22Rv1 (cell line): ENCODE data around the gene CCDC180.

Experiments
- H3K27ac ChIP-seq: fragments of 450-650 bp; 2 replicates; pipeline ENCODE4 v1.5.1; 2017
- ZFX ChIP-seq: fragments of 450-650 bp; IDR thresholded peaks from 2 replicates; pipeline ENCODE4 v1.6.1; 2017; ENCODE audit warnings: antibody characterized with exemption, borderline replicate concordance
- TF ChIP-seq, protein P1 (sequence below): fragments of 450-650 bp; IDR thresholded peaks from 2 replicates; pipeline ENCODE4 v1.5.1; 2017; ENCODE audit warnings: mild to moderate bottlenecking

Gene CCDC180

DNA sequence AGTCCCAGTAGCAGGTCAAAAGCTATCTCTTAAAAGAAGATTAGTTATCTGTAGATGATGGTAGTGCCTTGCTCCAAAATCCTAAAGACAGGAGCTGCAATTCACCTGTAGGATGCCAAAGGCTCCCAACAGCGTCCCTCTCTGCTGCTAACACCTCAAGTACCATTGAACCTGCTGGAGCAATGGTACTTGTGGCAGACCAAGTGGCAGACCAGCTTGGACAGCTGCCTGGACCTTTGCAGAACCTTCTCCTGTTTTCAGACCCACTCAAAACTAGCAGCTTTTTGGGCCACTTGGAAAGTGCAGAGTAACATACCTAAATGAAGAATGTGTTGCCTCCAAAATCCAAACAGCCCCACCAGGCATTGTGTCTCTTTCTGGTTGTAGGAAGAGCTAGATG is 6.9 kb upstream of the CCDC180 start:
- no peak for TF ChIP-seq ZFX
- TF ChIP-seq, protein P1, sequence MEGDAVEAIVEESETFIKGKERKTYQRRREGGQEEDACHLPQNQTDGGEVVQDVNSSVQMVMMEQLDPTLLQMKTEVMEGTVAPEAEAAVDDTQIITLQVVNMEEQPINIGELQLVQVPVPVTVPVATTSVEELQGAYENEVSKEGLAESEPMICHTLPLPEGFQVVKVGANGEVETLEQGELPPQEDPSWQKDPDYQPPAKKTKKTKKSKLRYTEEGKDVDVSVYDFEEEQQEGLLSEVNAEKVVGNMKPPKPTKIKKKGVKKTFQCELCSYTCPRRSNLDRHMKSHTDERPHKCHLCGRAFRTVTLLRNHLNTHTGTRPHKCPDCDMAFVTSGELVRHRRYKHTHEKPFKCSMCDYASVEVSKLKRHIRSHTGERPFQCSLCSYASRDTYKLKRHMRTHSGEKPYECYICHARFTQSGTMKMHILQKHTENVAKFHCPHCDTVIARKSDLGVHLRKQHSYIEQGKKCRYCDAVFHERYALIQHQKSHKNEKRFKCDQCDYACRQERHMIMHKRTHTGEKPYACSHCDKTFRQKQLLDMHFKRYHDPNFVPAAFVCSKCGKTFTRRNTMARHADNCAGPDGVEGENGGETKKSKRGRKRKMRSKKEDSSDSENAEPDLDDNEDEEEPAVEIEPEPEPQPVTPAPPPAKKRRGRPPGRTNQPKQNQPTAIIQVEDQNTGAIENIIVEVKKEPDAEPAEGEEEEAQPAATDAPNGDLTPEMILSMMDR, result no peak
- no peak overlapping the region for H3K27ac ChIP-seq

DNA sequence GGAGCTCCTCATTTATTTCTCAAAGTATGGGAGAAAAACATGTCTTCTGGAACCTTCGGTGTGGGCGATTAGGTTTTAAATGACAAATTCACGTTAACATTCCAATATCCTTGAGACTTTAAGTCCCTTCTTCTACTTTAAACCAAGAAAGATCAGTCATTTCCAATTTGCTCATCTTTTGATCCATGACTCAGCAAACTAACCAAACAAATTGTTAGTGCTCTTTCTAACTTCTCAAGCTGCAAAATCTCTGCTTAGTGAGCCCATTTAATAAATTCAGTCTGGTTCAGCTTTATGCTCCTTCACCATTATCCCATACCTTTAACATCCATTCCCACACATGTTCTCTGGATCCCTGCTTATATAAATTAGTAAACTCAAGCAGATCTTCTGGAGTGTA is 5.5 kb upstream of the CCDC180 start:
- TF ChIP-seq ZFX, result no peak
- TF ChIP-seq, protein P1, result no peak
- H3K27ac ChIP-seq, result no peak overlapping the region

DNA sequence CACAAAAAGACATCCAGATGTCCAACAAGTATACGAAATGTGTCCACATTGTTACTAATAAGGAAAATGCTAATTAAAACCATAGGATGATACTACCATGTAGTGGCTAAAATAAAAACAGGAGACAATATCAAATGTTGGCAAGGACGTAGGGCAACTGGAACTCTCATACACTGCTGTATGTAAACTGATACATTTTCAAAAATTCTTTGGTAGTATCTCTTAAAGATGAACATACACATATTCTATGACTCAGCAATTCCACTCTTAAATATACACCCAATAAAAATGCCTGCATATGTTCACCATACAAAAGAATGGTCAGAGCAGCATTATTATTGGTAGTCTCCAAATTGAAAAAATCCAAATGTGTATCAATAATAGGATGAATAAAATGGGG is 2.9 kb upstream of the CCDC180 start:
- TF ChIP-seq, protein P1, result no peak
- TF ChIP-seq ZFX, result no peak
- no peak overlapping the region for H3K27ac ChIP-seq

DNA sequence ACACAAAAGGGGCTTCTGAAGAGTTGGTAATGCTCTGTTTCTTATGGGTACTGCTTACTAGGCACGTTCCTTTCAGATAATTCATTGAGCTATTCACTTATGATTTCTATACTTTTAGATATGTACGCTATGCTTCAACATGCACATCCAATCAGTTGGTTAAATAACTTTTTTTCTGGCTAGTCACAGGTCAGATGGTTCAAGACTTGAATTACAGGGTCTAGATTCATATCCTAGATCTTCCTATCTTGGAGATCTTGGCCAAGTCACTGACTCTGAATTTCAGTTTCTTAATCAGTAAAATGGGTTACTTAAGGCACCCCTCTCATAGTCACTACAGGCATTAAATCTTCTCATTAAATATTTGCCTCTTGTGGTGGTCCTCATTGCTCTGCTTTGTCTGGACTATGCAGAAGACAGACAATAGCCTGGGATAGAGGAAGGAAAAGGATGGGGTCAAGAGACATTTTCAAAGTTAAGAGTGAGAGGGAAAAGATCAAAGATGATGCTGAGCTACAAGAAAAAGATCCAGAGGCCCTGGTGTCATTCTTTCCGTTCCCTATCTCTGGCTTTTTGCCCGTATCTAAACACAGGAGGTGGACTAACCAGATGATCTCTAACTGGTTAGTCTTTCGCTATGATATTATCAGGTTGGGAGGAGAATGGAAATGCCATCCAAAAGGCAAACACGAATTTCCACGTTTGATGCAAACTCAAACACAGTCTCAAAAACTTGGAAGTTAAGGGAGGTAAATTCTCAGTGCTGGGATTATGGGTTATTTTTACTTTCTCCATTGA is 1.8 kb upstream of the CCDC180 start:
- no peak for TF ChIP-seq ZFX
- TF ChIP-seq, protein P1, result no peak
- no peak overlapping the region for H3K27ac ChIP-seq

DNA sequence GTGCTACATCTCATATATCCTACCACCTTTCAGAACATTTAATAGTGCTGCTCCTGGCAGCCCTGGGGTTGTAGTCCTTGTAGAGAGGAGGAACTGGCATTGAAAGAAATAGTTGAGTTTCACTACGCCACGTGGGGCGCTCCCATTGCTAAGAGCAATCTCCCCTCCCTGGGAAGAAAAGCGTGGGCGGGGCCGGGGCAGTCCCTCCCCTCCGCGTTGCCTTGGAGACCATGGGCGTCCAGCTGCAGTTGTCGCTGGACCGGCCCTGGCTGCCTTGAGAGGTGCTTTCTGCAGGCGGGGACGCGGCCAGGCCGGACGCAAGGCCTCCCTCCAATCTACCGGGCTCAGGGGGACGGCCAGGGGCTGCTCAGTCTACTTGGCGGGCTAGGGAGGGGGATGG is 368 bp upstream of the CCDC180 start:
- TF ChIP-seq, protein P1, result peak; percentile 49
- TF ChIP-seq ZFX, result no peak
- H3K27ac ChIP-seq, result no peak overlapping the region

DNA sequence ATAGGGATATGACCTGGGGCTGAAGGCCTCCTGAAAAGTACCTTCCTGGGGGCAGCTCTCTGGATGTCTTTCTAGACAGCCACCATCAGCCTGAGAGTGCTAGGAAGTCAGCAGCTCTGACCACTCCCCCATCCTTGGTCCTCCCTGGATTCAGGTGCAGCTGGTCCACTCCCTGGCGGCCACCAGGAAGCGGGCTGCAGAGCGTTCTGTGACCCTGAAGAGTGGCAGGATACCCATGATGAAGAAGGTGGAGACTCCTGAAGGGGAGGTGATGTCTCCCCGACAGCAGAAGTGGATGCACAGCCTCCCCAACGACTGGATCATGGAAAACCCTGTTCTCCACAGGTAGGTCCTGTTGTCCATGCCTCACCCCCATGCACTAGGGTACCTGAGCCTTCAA is 1.8 kb downstream of the CCDC180 start:
- TF ChIP-seq, protein P1, result no peak
- no peak for TF ChIP-seq ZFX
- H3K27ac ChIP-seq, result no peak overlapping the region

DNA sequence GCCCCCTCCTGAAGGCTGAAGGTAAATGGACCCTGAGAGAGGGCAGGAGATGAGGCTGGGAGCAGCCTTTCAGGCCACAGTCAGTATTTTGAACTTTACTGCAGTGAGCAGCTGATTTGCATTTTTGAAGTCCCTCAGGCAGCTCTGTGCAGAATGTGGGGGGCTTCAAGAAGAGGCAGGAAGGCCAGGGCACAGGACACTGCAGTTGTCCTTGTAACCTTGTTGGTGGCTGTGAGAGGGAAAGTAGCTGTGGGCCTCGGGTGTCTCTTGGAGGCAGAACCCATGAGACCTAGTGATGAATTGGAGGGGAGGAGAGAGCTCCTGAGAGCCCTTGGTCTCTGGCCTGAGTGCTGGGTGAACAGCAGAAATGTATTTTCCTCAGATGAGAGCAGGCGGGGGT is 2.6 kb downstream of the CCDC180 start:
- no peak overlapping the region for H3K27ac ChIP-seq
- no peak for TF ChIP-seq ZFX
- TF ChIP-seq, protein P1, result no peak
